ENCODE results near the gene FRMD3.

Gene FRMD3

GRCh38 chr9:83245979-83246659 is 292.1 kb downstream of the FRMD3 start:
- H3K4me3 ChIP-seq (ENCODE audit: low read depth, low read length): no peak overlapping the region
- no peak for TF ChIP-seq POLR2A (IDR thresholded peaks at IDR 0.05; ENCODE audit: extremely low read depth, insufficient read length)
- no peak for TF ChIP-seq MAX (IDR thresholded peaks at IDR 0.05; ENCODE audit: low read depth, low read length)
- TF ChIP-seq MYC (IDR thresholded peaks at IDR 0.05; ENCODE audit: low read depth, low read length): no peak
- no peak for TF ChIP-seq CTCF (IDR thresholded peaks at IDR 0.05; ENCODE audit: low read depth, low read length)
- no peak for DNase-seq (ENCODE audit: low read depth)

DNA sequence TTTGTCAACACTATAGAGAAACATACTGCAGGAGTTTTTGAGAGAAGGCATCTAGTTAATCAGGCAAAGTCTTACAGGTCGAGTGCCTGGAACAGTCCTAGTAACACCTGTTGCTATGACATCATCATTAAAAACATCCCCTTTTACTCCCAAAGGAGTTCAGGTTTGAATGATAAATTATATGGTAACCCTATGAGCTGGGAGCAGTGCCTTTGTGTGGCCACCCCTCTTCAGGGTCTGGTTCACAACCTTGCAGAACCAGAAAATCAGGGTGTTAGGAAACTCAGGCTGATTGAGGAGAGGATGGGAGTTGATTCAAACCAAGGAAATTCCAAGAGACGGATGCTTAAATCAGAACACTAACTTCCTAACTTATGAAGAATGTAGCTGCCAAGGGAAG is 296.1 kb downstream of the FRMD3 start:
- DNase-seq (ENCODE audit: low read depth): no peak
- no peak overlapping the region for H3K4me3 ChIP-seq (ENCODE audit: low read depth, low read length)

DNA sequence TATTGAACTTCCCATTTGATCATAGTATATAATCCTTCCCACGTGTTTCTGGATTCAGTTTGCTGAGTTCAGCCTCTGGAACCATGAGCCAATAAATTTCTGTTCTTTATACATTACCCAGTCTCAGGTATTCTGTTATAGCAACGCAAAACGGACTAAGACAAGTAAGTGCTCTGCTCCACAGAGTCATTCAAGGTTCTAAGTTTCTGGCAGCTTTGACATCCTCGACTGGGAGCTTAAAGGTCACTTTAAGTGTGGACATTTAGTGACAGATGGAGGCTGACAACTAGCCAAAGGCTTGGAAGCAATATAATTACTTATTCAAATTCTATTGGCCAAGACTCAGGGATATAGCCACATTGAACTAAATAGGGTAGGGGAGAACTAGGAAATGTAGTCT is 297.5 kb downstream of the FRMD3 start:
- DNase-seq (ENCODE audit: low read depth): no peak
- no peak overlapping the region for H3K4me3 ChIP-seq (ENCODE audit: low read depth, low read length)
- no peak for TF ChIP-seq POLR2A (IDR thresholded peaks at IDR 0.05; ENCODE audit: extremely low read depth, insufficient read length)
- no peak for TF ChIP-seq MAX (IDR thresholded peaks at IDR 0.05; ENCODE audit: low read depth, low read length)
- no peak for TF ChIP-seq CTCF (IDR thresholded peaks at IDR 0.05; ENCODE audit: low read depth, low read length)
- no peak for TF ChIP-seq MYC (IDR thresholded peaks at IDR 0.05; ENCODE audit: low read depth, low read length)

More for the DNA sequence above, 296.1 kb downstream of the FRMD3 start:
- TF ChIP-seq POLR2A (IDR thresholded peaks at IDR 0.05; ENCODE audit: extremely low read depth, insufficient read length): no peak

GRCh38 chr9:83239747-83240146 is 298.5 kb downstream of the FRMD3 start:
- no peak overlapping the region for H3K4me3 ChIP-seq (ENCODE audit: low read depth, low read length)
- TF ChIP-seq MYC (IDR thresholded peaks at IDR 0.05; ENCODE audit: low read depth, low read length): no peak
- TF ChIP-seq CTCF (IDR thresholded peaks at IDR 0.05; ENCODE audit: low read depth, low read length): no peak
- no peak for TF ChIP-seq POLR2A (IDR thresholded peaks at IDR 0.05; ENCODE audit: extremely low read depth, insufficient read length)
- no peak for TF ChIP-seq MAX (IDR thresholded peaks at IDR 0.05; ENCODE audit: low read depth, low read length)
- peak; percentile 13 for DNase-seq (ENCODE audit: low read depth)

DNA sequence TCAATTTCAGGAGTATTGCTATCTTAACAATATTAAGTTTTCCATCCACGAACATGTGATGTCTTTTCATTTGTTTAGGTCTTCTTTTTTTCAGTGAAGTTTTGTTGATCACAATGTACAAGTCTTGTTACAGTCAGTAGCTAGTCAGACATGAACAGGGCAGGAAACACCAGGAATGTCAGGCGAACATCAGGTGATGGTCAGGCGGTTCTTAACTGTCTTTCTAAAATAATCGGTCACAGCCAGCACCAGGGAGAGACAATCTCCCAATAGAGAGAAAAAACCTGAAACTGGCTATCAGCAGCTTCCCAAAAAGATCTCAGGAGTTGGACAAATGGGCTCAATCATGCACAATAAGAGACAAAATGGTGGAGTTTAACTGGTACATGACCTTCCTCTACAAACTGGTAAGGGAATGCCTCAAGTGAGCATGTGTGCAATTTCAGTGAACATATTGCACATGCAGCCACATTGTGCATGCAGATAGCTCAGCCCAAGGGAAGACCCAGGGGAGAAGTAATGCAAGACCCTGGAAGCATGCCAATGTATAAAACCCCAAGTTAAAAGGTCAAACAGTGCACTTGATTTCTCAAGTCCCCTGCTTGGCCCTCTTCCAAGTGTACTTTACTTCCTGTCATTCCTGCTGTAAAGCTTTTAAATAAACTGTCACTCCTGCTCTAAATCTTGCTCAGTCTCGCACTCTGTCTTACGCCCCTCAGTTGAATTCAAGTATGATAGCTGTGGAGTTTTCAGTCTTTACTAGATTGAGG is 299.1 kb downstream of the FRMD3 start:
- DNase-seq (ENCODE audit: low read depth): peak; percentile 92
- no peak overlapping the region for H3K4me3 ChIP-seq (ENCODE audit: low read depth, low read length)
- TF ChIP-seq MAX (IDR thresholded peaks at IDR 0.05; ENCODE audit: low read depth, low read length): peak; percentile 74
- TF ChIP-seq POLR2A (IDR thresholded peaks at IDR 0.05; ENCODE audit: extremely low read depth, insufficient read length): no peak
- peak; percentile 49; the same call in 1 of the 2 replicates for TF ChIP-seq MYC (IDR thresholded peaks at IDR 0.05; ENCODE audit: low read depth, low read length)

- H3K4me3 ChIP-seq (ENCODE audit: low read depth, low read length): no peak overlapping the region
- no peak for DNase-seq (ENCODE audit: low read depth)
- TF ChIP-seq MYC (IDR thresholded peaks at IDR 0.05; ENCODE audit: low read depth, low read length): no peak
- no peak for TF ChIP-seq POLR2A (IDR thresholded peaks at IDR 0.05; ENCODE audit: extremely low read depth, insufficient read length)
- TF ChIP-seq MAX (IDR thresholded peaks at IDR 0.05; ENCODE audit: low read depth, low read length): no peak
- no peak for TF ChIP-seq CTCF (IDR thresholded peaks at IDR 0.05; ENCODE audit: low read depth, low read length)
These were observed 302.0 kb downstream of the FRMD3 start for GRCh38 chr9:83236029-83236696.

Data from NB4 (cell line).